Umbilical cord (tissue), 2 donors: ENCODE data around the gene RABAC1. TPM values are rescaled to one million over a fixed set of nuclear protein-coding genes. Genes with fewer than 3 reads are reported as not detected.

Source experiments
- DNase-seq: peaks from one replicate; pipeline ENCODE4 v3.0.0-alpha.2; 2015; ENCODE audit warnings: low spot score
- total RNA-seq: library from RNA; depleted of rRNA; stranded (reverse); fragments of >200 nt; gene quantifications from one replicate; pipeline ENCODE4 v1.2.3, GENCODE V29; 2014; ENCODE audit warnings: low replicate concordance; ENCODE audit not compliant: insufficient read depth

RABAC1 gene
- total RNA-seq, 1 donor from 2014 or later = 146 TPM

GRCh38 chr19:41928754-41929535 lies 30.2 kb downstream of the RABAC1 start:
- no peak for DNase-seq

- peak; percentile 21 for DNase-seq
These were observed 30.9 kb downstream of the RABAC1 start, which contains the start of gene ERFL for GRCh38 chr19:41928221-41928683. ERFL (minus strand) TSS chr19:41928449; CDS start chr19:41912919, 15,530 bp downstream.

- DNase-seq = no peak
These were observed 31.5 kb downstream of the RABAC1 start for GRCh38 chr19:41927497-41928192.

GRCh38 chr19:41926763-41927496 lies 32.2 kb downstream of the RABAC1 start:
- DNase-seq = no peak

- no peak for DNase-seq
These were observed 32.9 kb downstream of the RABAC1 start for GRCh38 chr19:41926028-41926762.

GRCh38 chr19:41925208-41926003 lies 33.7 kb downstream of the RABAC1 start:
- DNase-seq = no peak

- DNase-seq = no peak
These were observed 34.7 kb downstream of the RABAC1 start for GRCh38 chr19:41924151-41925145.

- no peak for DNase-seq
These were observed 35.9 kb downstream of the RABAC1 start for GRCh38 chr19:41923045-41923788.

GRCh38 chr19:41922585-41922984 lies 36.5 kb downstream of the RABAC1 start:
- no peak for DNase-seq

- DNase-seq = no peak
These were observed 37.2 kb downstream of the RABAC1 start for GRCh38 chr19:41921577-41922576.

GRCh38 chr19:41920882-41921576 lies 38.1 kb downstream of the RABAC1 start:
- DNase-seq = no peak

GRCh38 chr19:41919948-41920712 lies 39.0 kb downstream of the RABAC1 start:
- DNase-seq = no peak

GRCh38 chr19:41918653-41919244 lies 40.4 kb downstream of the RABAC1 start:
- DNase-seq = no peak

GRCh38 chr19:41918095-41918494 lies 41.0 kb downstream of the RABAC1 start:
- DNase-seq = no peak

GRCh38 chr19:41917676-41918075 lies 41.4 kb downstream of the RABAC1 start:
- DNase-seq = no peak
